ENCODE results near the gene RASGRF2.
"Not testable (repeated sequence)": the region's sequence is repeated elsewhere in the genome, so short reads cannot be mapped to it uniquely, and the experiment has no call there.

RASGRF2 gene

GRCh38 chr5:81121836-81122630 is 161.9 kb downstream of the RASGRF2 start:
- TF ChIP-seq, protein P1, sequence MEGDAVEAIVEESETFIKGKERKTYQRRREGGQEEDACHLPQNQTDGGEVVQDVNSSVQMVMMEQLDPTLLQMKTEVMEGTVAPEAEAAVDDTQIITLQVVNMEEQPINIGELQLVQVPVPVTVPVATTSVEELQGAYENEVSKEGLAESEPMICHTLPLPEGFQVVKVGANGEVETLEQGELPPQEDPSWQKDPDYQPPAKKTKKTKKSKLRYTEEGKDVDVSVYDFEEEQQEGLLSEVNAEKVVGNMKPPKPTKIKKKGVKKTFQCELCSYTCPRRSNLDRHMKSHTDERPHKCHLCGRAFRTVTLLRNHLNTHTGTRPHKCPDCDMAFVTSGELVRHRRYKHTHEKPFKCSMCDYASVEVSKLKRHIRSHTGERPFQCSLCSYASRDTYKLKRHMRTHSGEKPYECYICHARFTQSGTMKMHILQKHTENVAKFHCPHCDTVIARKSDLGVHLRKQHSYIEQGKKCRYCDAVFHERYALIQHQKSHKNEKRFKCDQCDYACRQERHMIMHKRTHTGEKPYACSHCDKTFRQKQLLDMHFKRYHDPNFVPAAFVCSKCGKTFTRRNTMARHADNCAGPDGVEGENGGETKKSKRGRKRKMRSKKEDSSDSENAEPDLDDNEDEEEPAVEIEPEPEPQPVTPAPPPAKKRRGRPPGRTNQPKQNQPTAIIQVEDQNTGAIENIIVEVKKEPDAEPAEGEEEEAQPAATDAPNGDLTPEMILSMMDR (IDR thresholded peaks at IDR 0.05; ENCODE audit: low read depth, low read length), result no peak
- no peak for DNase-seq (ENCODE audit: low read depth in 2 of 2)
- H3K4me3 ChIP-seq (replicated peaks in 1 of 2; ENCODE audit: low read depth in 2 of 2, low read length in 2 of 2), result no peak overlapping the region

DNA sequence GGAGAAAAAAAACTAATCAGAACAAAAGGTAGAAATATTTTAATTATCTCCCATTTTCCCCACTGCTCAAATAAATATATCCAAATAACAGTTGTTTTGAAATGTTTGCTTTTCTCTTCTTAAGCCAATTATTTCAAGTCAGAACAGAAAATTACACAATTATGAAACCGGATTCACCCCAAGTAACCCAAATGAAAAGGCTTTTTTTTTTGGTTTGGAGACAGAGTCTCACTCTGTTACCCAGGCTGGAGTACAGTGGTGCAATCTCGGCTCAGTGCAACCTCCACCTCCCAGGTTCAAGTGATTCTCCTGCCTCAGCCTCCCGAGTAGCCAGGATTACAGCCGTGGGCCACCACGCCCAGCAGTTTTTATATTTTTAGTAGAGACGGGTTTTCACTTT is 164.5 kb downstream of the RASGRF2 start:
- not testable (repeated sequence) for DNase-seq (ENCODE audit: low read depth in 2 of 2); H3K4me3 ChIP-seq (replicated peaks in 1 of 2; ENCODE audit: low read depth in 2 of 2, low read length in 2 of 2)

DNA sequence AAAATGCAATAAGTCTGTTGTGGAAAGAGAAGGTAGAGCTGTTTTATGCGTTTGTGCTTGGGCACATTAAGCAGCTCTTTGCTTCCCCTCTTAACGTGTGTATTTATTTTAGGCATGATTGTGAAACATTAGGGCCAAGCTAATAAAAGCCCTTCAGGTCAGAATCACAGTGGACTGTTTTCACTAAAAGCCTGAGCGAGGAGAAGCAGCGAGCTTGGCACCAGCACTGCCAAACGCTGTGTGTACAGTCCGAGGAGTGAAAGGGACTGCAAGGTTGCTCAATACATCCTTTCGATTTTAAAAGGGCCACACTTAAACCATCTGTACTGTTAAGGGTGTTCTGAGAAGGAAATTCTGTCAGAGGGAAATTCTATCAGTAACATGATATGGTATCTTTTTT is 165.8 kb downstream of the RASGRF2 start:
- H3K4me3 ChIP-seq (replicated peaks in 1 of 2; ENCODE audit: low read depth in 2 of 2, low read length in 2 of 2), result no peak overlapping the region
- TF ChIP-seq, protein P1 (IDR thresholded peaks at IDR 0.05; ENCODE audit: low read depth, low read length), result no peak
- no peak for DNase-seq (ENCODE audit: low read depth in 2 of 2)

GRCh38 chr5:81128416-81128815 is 168.3 kb downstream of the RASGRF2 start:
- TF ChIP-seq, protein P1 (IDR thresholded peaks at IDR 0.05; ENCODE audit: low read depth, low read length), result no peak

GRCh38 chr5:81132381-81132780 is 172.2 kb downstream of the RASGRF2 start:
- no peak for DNase-seq (ENCODE audit: low read depth in 2 of 2)
- H3K4me3 ChIP-seq (replicated peaks in 1 of 2; ENCODE audit: low read depth in 2 of 2, low read length in 2 of 2), result no peak overlapping the region
- TF ChIP-seq, protein P1 (IDR thresholded peaks at IDR 0.05; ENCODE audit: low read depth, low read length), result no peak

More at GRCh38 chr5:81128416-81128815, 168.3 kb downstream of the RASGRF2 start:
- no peak overlapping the region for H3K4me3 ChIP-seq (replicated peaks in 1 of 2; ENCODE audit: low read depth in 2 of 2, low read length in 2 of 2)
- DNase-seq (ENCODE audit: low read depth in 2 of 2), result no peak

GRCh38 chr5:81134066-81134465 is 173.9 kb downstream of the RASGRF2 start:
- TF ChIP-seq, protein P1 (IDR thresholded peaks at IDR 0.05; ENCODE audit: low read depth, low read length), result no peak
- H3K4me3 ChIP-seq (replicated peaks in 1 of 2; ENCODE audit: low read depth in 2 of 2, low read length in 2 of 2), result no peak overlapping the region
- no peak for DNase-seq (ENCODE audit: low read depth in 2 of 2)

GRCh38 chr5:81134566-81134965 is 174.4 kb downstream of the RASGRF2 start:
- no peak for DNase-seq (ENCODE audit: low read depth in 2 of 2)
- TF ChIP-seq, protein P1 (IDR thresholded peaks at IDR 0.05; ENCODE audit: low read depth, low read length), result no peak
- H3K4me3 ChIP-seq (replicated peaks in 1 of 2; ENCODE audit: low read depth in 2 of 2, low read length in 2 of 2), result no peak overlapping the region

Measured in cardiac fibroblast (primary cell).